Right lobe of liver (tissue), 6 donors: ENCODE measurements around the gene NEK9. TPM values are rescaled to one million over a fixed set of nuclear protein-coding genes. Genes with fewer than 3 reads are reported as not detected.

ENCODE experiments used
- ATAC-seq, 4 donors: fragments of 200-7000 bp; cut with Tn5 transposase; one replicate each; pipeline ENCODE4 v1.9.1; 2020; ENCODE audit warnings: mild to moderate bottlenecking in 4 of 4, moderate library complexity in 4 of 4
- DNase-seq, 3 donors: peaks; one replicate each; pipeline ENCODE4 v3.0.0-alpha.2; 2020
- H3K27ac ChIP-seq, 3 donors: fragments of 200-600 bp; one replicate each; pipeline ENCODE4 v1.8.0; 2022
- H3K27me3 ChIP-seq, 2 donors: fragments of 200-600 bp; one replicate each; pipeline ENCODE4 v1.8.0; 2022
- H3K36me3 ChIP-seq, 4 donors: fragments of 200-600 bp; sonication (generic) in 1 of 4; one replicate each; pipeline versions ENCODE4 v1.5.1 to v1.8.0; 2017 to 2022; ENCODE audit warnings: control low read depth in 1 of 4
- H3K4me1 ChIP-seq, 4 donors: fragments of 200-600 bp; sonication (generic) in 1 of 4; one replicate each; pipeline versions ENCODE4 v1.5.1 to v1.8.0; 2017 to 2022; ENCODE audit warnings: control low read depth in 1 of 4
- H3K4me3 ChIP-seq, 3 donors: fragments of 200-600 bp; one replicate each; pipeline ENCODE4 v1.8.0; 2022
- H3K9me3 ChIP-seq, 4 donors: fragments of 200-600 bp; sonication (generic) in 1 of 4; one replicate each; pipeline versions ENCODE4 v1.5.1 to v1.8.0; 2017 to 2022; ENCODE audit warnings: control low read depth in 1 of 4
- POLR2A ChIP-seq: fragments of 450-650 bp; IDR thresholded peaks from one replicate; pipeline ENCODE4 v1.6.1; 2017; ENCODE audit warnings: antibody characterized with exemption, mild to moderate bottlenecking
- WGBS: methylation state at CpG from one replicate; pipeline ENCODE4 v1.1.6; 2018; ENCODE audit warnings: low coverage, low lambda C conversion rate; ENCODE audit not compliant: insufficient coverage; ENCODE audit errors: missing lambda C conversion rate; 5-methylcytosine and 5-hydroxymethylcytosine counted together
- intact Hi-C, 2 donors: fragments of 100-400 bp; cut with DNase I; formaldehyde crosslinking; loops; one replicate each; pipeline versions ENCODE4 v1.11.2 to v1.14.1; 2022
- total RNA-seq, 6 experiments: library from RNA; depleted of rRNA in 2 of 6; stranded (reverse); fragments of >200 nt in 2 of 6; fragmentation: NEBNext Ultra II Directional in 3 of 6; extraction: Animal tissue kit (Norgen Biotek cat#: 25700) in 3 of 6; gene quantifications; one replicate each; pipeline versions ENCODE4 v1.1.0 to v1.2.4, GENCODE V29; 2016 to 2023
- TF ChIP-seq, protein P1 (sequence below), 4 donors: fragments of 200-600 bp in 3 of 4; fragments of 450-650 bp in 1 of 4; IDR thresholded peaks; one replicate each; pipeline versions ENCODE4 v1.5.1 to v1.8.0; 2016 to 2022; ENCODE audit warnings: antibody characterized with exemption in 4 of 4, mild to moderate bottlenecking in 2 of 4
- donor health status: DM: no; HTN: yes; CAD: no.
- donor health status: DM: no; HTN: no; CAD: no.
- donor health status: DM: no; HTN: no; CAD: no.
- donor health status: DM: no; HTN: yes; CAD: no.
- donor health status: DM: no; HTN: yes; CAD: no.

Gene NEK9
- total RNA-seq, 6 experiments from 2014 or later: 22.2 to 56.8 (median 39.6) TPM

DNA sequence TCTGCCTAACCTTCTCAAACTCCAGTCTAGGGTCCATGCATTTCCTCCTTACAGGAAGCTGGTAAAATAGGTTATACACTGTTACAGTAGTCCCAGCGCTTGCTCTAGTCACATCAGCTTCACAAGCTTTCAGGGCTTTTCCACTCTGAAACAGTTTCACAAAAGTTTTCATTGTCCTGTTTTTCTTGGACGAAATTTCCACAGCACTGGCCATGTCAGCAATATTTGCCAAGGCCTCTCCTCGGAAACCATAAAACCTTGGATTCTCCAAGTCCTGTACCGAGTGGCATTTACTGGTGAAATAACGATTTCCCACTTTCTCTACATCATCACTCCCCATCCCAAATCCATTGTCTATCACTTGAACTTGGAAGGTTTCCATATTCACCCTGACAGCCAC is 77.7 kb downstream of the NEK9 start:
- H3K27ac ChIP-seq: no peak overlapping the region
- TF ChIP-seq, protein P1, sequence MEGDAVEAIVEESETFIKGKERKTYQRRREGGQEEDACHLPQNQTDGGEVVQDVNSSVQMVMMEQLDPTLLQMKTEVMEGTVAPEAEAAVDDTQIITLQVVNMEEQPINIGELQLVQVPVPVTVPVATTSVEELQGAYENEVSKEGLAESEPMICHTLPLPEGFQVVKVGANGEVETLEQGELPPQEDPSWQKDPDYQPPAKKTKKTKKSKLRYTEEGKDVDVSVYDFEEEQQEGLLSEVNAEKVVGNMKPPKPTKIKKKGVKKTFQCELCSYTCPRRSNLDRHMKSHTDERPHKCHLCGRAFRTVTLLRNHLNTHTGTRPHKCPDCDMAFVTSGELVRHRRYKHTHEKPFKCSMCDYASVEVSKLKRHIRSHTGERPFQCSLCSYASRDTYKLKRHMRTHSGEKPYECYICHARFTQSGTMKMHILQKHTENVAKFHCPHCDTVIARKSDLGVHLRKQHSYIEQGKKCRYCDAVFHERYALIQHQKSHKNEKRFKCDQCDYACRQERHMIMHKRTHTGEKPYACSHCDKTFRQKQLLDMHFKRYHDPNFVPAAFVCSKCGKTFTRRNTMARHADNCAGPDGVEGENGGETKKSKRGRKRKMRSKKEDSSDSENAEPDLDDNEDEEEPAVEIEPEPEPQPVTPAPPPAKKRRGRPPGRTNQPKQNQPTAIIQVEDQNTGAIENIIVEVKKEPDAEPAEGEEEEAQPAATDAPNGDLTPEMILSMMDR (IDR thresholded peaks at IDR 0.05): no peak
- TF ChIP-seq POLR2A: no peak
- no peaks in the 10 kb centered on the region for H3K36me3 ChIP-seq
- DNase-seq (no peak), ATAC-seq (no peak)
- WGBS: 87% methylated on average over 5 of the region's 5 CpGs
- H3K9me3 ChIP-seq: no peaks in the 10 kb centered on the region
- no peaks in the 10 kb centered on the region for H3K27me3 ChIP-seq
- intact Hi-C loops: no loop called here
- peaks cover 0 to 7% (median 5%) of the 10 kb centered on the region in 4 donors for H3K4me1 ChIP-seq
- no peak overlapping the region for H3K4me3 ChIP-seq

DNA sequence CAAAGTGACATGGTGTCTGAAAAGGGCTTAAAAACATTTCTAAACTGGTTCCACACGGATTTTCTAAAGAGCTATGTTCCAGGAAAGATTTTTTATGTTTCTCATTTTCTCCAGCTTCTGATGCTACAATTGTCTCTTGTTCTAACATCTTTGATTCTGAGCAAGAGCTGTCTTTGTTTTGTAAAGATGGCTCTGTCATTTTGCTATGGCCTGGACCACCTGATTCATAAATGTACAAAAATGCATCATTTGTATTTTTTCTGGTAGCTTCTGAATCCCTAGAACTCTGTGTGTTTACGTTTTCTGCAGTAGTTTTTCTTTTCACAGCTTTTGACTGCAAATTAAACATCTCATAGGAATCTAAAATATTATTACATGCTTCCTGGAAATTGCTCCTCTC is 78.7 kb downstream of the NEK9 start:
- H3K36me3 ChIP-seq: no peaks in the 10 kb centered on the region
- H3K27me3 ChIP-seq: no peaks in the 10 kb centered on the region
- DNase-seq (no peak), ATAC-seq (no peak)
- H3K4me3 ChIP-seq: no peak overlapping the region
- H3K27ac ChIP-seq: no peak overlapping the region
- WGBS: 93% methylated on average over 2 of the region's 2 CpGs
- H3K4me1 ChIP-seq: peaks cover 0 to 7% (median 5%) of the 10 kb centered on the region in 4 donors
- no peaks in the 10 kb centered on the region for H3K9me3 ChIP-seq
- intact Hi-C loops: no loop called here
- TF ChIP-seq, protein P1 (IDR thresholded peaks at IDR 0.05): no peak
- no peak for TF ChIP-seq POLR2A

DNA sequence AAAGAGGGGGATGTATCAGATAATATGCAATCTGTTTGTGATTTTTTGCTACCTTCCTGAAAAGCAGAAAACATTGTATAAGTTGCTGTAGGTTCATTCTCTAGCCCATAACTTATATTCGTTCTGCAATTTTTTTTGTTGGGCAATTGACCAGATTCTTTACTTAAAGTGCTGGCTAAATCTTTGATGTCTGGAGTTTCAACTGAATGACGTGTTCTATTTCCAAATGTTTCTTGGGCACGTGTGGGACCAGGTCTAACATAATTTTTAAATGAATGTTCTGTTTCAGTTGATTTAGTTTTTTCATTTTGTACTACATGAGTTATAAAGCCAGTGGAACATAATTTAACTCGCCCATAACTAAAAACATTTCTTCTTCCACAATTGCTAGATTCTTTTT is 79.3 kb downstream of the NEK9 start:
- ATAC-seq (no peak), DNase-seq (no peak)
- Histone ChIP-seq H3K4me1 (peaks cover 0 to 7% (median 5%) of the 10 kb centered on the region in 4 donors), H3K36me3 (no peaks in the 10 kb centered on the region), H3K9me3 (no peaks in the 10 kb centered on the region), H3K27ac (no peak overlapping the region), H3K27me3 (no peaks in the 10 kb centered on the region), H3K4me3 (no peak overlapping the region)
- intact Hi-C loops: no loop called here
- TF ChIP-seq POLR2A: no peak
- TF ChIP-seq, protein P1 (IDR thresholded peaks at IDR 0.05): no peak
- WGBS: 100% methylated on average over 4 of the region's 4 CpGs

DNA sequence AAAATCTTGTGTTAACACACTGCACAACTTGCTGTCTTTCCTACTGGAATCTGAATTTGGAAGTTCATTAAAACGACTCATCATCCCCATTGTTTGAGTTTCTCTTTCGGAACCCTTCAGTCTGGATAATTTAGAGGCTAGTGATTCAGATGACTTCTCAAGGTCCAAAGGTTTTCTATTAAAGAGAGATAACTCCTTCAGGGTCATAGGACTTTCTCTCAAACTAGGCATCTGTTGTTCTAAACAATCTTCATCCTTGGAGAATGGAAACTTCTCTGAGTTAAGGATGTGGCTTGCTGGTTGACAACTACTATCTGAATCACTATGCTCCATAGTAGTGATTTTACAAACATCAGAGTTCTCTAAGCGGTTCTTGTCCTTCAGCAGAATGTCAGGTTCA is 79.9 kb downstream of the NEK9 start:
- H3K27ac ChIP-seq: no peak overlapping the region
- no peak for TF ChIP-seq POLR2A
- TF ChIP-seq, protein P1 (IDR thresholded peaks at IDR 0.05): no peak
- H3K4me1 ChIP-seq: peaks cover 0 to 13% (median 5%) of the 10 kb centered on the region in 4 donors
- no peak overlapping the region for H3K4me3 ChIP-seq
- H3K27me3 ChIP-seq: no peaks in the 10 kb centered on the region
- 86% methylated on average over 3 of the region's 3 CpGs for WGBS
- H3K36me3 ChIP-seq: no peaks in the 10 kb centered on the region
- DNase-seq (no peak), ATAC-seq (no peak)
- intact Hi-C loops: no loop called here
- no peaks in the 10 kb centered on the region for H3K9me3 ChIP-seq

DNA sequence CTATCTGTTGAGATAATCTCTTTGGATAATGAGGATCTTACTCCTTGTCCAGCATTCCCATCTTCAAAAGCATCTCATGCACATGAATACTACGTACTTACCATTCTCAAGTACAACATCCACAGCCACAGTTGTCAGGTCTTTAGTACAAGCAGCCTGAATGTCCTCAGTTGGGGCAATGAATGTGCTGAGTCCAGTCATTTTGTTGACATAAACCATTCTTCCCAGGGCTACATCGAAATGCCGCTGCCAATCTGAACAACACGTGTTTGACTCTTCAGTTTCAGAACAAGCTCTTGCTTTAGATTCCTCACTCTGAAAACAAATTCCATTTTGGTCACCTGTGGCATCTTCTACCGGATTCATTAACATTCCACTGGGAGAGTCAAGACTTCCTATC is 80.6 kb downstream of the NEK9 start:
- Histone ChIP-seq H3K27ac (no peak overlapping the region), H3K36me3 (no peaks in the 10 kb centered on the region), H3K27me3 (no peaks in the 10 kb centered on the region), H3K4me1 (peaks cover 0 to 18% (median 5%) of the 10 kb centered on the region in 4 donors), H3K9me3 (no peaks in the 10 kb centered on the region), H3K4me3 (no peak overlapping the region)
- 59% methylated on average over 3 of the region's 5 CpGs for WGBS
- DNase-seq (no peak), ATAC-seq (peak in 3 of 4 donors; percentile 8 to 12 (median 8))
- no peak for TF ChIP-seq POLR2A
- TF ChIP-seq, protein P1 (IDR thresholded peaks at IDR 0.05): no peak
- intact Hi-C loops: no loop called here
